OCI-LY7 (cell line): Measurements from ENCODE around the gene SLC35E2B.
"Not testable (repeated sequence)": the region's sequence is repeated elsewhere in the genome, so short reads cannot be mapped to it uniquely, and the experiment has no call there.

Experiments used
- CTCF ChIP-seq: fragments of 200-600 bp; sonication (generic); conservative IDR thresholded peaks from 2 replicates; pipeline ENCODE4 v1.5.1; 2014; ENCODE audit warnings: mild to moderate bottlenecking, antibody characterized with exemption, low read length, moderate library complexity, mixed read lengths
- EZH2phosphoT487 ChIP-seq: fragments of 200-600 bp; sonication (generic); IDR thresholded peaks from 2 replicates; pipeline ENCODE4 v1.6.1; 2018; ENCODE audit warnings: low read depth, borderline replicate concordance, mild to moderate bottlenecking, mixed run types, antibody characterized with exemption, low read length, moderate library complexity, mixed read lengths

DNA sequence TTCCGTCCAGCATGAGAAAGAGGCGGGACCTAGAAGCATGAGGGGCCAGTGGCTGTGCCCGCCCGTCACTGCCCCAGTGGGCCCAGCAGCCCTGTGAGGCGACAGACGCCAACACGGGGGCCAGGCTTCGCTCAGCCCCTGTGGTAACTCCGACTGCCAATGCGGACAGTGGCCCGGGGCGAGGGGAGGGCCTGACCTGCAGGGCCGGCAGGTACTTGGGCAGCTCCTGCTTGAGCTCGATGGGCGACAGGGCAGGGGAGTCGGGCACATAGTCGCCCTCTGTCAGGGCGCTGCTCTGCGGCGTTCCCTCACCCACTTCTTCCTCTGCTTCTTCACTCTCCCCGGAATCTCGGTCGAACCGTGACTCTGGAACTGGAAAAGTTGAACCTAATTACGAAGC lies 52.5 kb downstream of the SLC35E2B start:
- not testable (repeated sequence) for TF ChIP-seq CTCF, EZH2phosphoT487
